ENCODE data around the gene CEND1. TPM values are rescaled to one million over a fixed set of nuclear protein-coding genes. Genes with fewer than 3 reads are reported as not detected.

CEND1 gene
- polyA plus RNA-seq, 1 donor (not counting 4 experiments of a cell fraction or from before 2014, with no cell fraction given) = not detected

DNA sequence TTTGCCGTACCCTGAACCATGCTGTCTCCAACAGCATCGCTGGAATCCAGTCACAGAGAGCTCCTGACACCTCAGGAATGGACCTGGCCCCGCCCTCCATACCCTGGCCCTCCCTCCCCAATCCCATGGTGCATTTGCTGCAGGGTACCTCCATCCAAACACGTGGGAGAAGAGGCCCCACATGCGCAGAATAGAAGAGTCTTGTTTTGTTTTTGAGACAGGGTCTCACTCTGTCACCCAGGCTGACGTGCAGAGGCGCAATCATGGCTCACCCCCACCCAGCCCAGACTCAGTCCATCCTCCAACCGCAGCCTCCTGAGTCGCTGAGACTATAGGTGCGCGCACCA is 26.5 kb upstream of the CEND1 start:
- H3K27me3 ChIP-seq (ENCODE audit: control insufficient read depth, extremely low read depth, insufficient read depth, low read length) = no peaks in the 10 kb centered on the region
- H3K4me1 ChIP-seq (ENCODE audit: control insufficient read depth, extremely low read depth, insufficient read depth, low read length) = peaks cover 29% of the 10 kb centered on the region
- H2AFZ ChIP-seq (ENCODE audit: control insufficient read depth, low read length) = no peak overlapping the region
- no peaks in the 10 kb centered on the region for H3K9me3 ChIP-seq (ENCODE audit: control insufficient read depth, low read depth, low read length)
- H3K79me2 ChIP-seq (ENCODE audit: control insufficient read depth, insufficient read depth, low read length) = peaks cover 18% of the 10 kb centered on the region
- FAIRE-seq = no peak
- DNase-seq (ENCODE audit: low read depth, low spot score) = no peak
- no peak overlapping the region for H3K9ac ChIP-seq (ENCODE audit: control insufficient read depth, extremely low read depth, insufficient read depth, low read length)
- no peak overlapping the region for H3K27ac ChIP-seq (ENCODE audit: control insufficient read depth, insufficient read depth, low read length)
- peaks cover 12% of the 10 kb centered on the region for H4K20me1 ChIP-seq (ENCODE audit: control insufficient read depth, extremely low read depth, insufficient read depth, low read length)
- H3K36me3 ChIP-seq (ENCODE audit: control insufficient read depth in 2 of 2, extremely low read depth in 1 of 2, insufficient read depth in 2 of 2, low read length in 2 of 2) = peaks cover 25% of the 10 kb centered on the region in 2 experiments
- no peak for TF ChIP-seq EZH2 (IDR thresholded peaks at IDR 0.05; ENCODE audit: low read length)
- TF ChIP-seq, protein P1, sequence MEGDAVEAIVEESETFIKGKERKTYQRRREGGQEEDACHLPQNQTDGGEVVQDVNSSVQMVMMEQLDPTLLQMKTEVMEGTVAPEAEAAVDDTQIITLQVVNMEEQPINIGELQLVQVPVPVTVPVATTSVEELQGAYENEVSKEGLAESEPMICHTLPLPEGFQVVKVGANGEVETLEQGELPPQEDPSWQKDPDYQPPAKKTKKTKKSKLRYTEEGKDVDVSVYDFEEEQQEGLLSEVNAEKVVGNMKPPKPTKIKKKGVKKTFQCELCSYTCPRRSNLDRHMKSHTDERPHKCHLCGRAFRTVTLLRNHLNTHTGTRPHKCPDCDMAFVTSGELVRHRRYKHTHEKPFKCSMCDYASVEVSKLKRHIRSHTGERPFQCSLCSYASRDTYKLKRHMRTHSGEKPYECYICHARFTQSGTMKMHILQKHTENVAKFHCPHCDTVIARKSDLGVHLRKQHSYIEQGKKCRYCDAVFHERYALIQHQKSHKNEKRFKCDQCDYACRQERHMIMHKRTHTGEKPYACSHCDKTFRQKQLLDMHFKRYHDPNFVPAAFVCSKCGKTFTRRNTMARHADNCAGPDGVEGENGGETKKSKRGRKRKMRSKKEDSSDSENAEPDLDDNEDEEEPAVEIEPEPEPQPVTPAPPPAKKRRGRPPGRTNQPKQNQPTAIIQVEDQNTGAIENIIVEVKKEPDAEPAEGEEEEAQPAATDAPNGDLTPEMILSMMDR (optimal IDR thresholded peaks at IDR 0.05 in 1 of 3, IDR thresholded peaks at IDR 0.05 in 1 of 3, conservative IDR thresholded peaks at IDR 0.05 in 1 of 3; ENCODE audit: extremely low read depth in 1 of 3, insufficient read depth in 2 of 3, low read length in 3 of 3) = no peak
- no peak overlapping the region for H3K4me3 ChIP-seq (ENCODE audit: control insufficient read depth in 2 of 3, extremely low read depth in 1 of 3, insufficient read depth in 2 of 3, low read depth in 1 of 3, low read length in 3 of 3)
- dilution Hi-C loops (cut with MboI; ENCODE audit: extremely low pct_ligation_motif_present, low sequenced_read_pairs) = no loop called here
- H3K9me1 ChIP-seq (ENCODE audit: control insufficient read depth, extremely low read depth, insufficient read depth, low read length) = peaks cover 7% of the 10 kb centered on the region
- H3K4me2 ChIP-seq (ENCODE audit: control insufficient read depth, extremely low read depth, insufficient read depth, low read depth, low read length) = no peak overlapping the region

DNA sequence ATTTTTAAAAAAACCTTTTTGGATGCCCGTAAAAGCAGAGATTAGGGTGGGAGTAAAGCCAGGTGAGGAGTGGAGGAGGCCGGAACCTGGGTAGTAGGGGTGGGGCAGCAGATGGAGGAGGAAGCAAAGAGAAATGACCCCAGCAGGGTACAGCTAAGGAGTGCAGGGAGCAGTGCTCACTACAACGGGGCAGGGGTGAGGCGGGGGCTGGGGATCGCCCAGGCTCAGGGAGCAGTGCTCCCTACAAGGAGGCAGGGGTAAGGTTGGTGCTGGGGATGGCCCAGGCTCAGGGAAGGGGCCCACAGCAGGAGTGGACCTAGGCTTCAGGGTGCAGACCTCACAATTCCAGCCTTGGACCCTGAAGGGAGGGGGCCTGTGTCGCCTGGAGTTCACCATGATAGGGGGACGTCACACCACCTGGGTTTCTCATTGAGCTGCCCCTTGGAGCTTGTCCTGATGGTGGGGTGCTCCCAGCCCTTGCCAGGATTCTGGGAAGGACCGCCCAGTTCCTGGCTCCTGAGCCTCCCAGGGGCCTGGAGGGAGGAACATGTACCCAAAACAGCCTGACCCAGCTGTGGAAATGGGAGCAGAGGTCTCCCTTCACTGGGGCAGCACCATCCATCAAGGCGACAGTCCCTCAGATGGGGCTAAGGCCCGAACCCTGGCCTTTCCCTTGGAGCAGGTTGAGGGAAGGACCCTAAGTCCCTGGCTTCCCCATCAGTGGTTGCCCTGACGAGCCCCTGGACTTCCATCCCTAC is 26.0 kb upstream of the CEND1 start:
- Histone ChIP-seq H2AFZ (ENCODE audit: control insufficient read depth, low read length) (no peak overlapping the region), H3K36me3 (ENCODE audit: control insufficient read depth in 2 of 2, extremely low read depth in 1 of 2, insufficient read depth in 2 of 2, low read length in 2 of 2) (peaks cover 29 to 31% of the 10 kb centered on the region in 2 experiments), H3K4me3 (ENCODE audit: control insufficient read depth in 2 of 3, extremely low read depth in 1 of 3, insufficient read depth in 2 of 3, low read depth in 1 of 3, low read length in 3 of 3) (no peak overlapping the region), H3K79me2 (ENCODE audit: control insufficient read depth, insufficient read depth, low read length) (peaks cover 19% of the 10 kb centered on the region), H3K9me3 (ENCODE audit: control insufficient read depth, low read depth, low read length) (no peaks in the 10 kb centered on the region), H3K9me1 (ENCODE audit: control insufficient read depth, extremely low read depth, insufficient read depth, low read length) (peaks cover 3% of the 10 kb centered on the region), H3K4me1 (ENCODE audit: control insufficient read depth, extremely low read depth, insufficient read depth, low read length) (peaks cover 29% of the 10 kb centered on the region), H3K27me3 (ENCODE audit: control insufficient read depth, extremely low read depth, insufficient read depth, low read length) (no peaks in the 10 kb centered on the region), H3K9ac (ENCODE audit: control insufficient read depth, extremely low read depth, insufficient read depth, low read length) (no peak overlapping the region), H3K27ac (ENCODE audit: control insufficient read depth, insufficient read depth, low read length) (no peak overlapping the region), H4K20me1 (ENCODE audit: control insufficient read depth, extremely low read depth, insufficient read depth, low read length) (peaks cover 17% of the 10 kb centered on the region), H3K4me2 (ENCODE audit: control insufficient read depth, extremely low read depth, insufficient read depth, low read depth, low read length) (no peak overlapping the region)
- TF ChIP-seq EZH2 (IDR thresholded peaks at IDR 0.05; ENCODE audit: low read length) = no peak
- TF ChIP-seq, protein P1 (optimal IDR thresholded peaks at IDR 0.05 in 1 of 3, IDR thresholded peaks at IDR 0.05 in 1 of 3, conservative IDR thresholded peaks at IDR 0.05 in 1 of 3; ENCODE audit: extremely low read depth in 1 of 3, insufficient read depth in 2 of 3, low read length in 3 of 3) = no peak
- dilution Hi-C loops (cut with MboI; ENCODE audit: extremely low pct_ligation_motif_present, low sequenced_read_pairs) = no loop called here
- DNase-seq (ENCODE audit: low read depth, low spot score) (no peak), FAIRE-seq (no peak)

Data from keratinocyte (primary cell).